Small intestine (tissue), 7 donors: ENCODE results near the gene TMPRSS6. TPM values are rescaled to one million over a fixed set of nuclear protein-coding genes. Genes with fewer than 3 reads are reported as not detected.
A peak's percentile ranks its signal among the peaks of the same experiment; 100 is the strongest.
"Not testable (repeated sequence)": the region's sequence is repeated elsewhere in the genome, so short reads cannot be mapped to it uniquely, and the experiment has no call there.

Source experiments
- DNase-seq, 2 donors: peaks; one replicate each; pipeline versions ENCODE4 v3.0.0 to v3.0.0-alpha.2; 2013
- FAIRE-seq: peaks from 2 replicates; lab custom pipeline; 2012; peaks lifted over from hg19 to GRCh38; lab: Jason Lieb, UNC
- H3K27ac ChIP-seq, 3 donors: one replicate each; pipeline ENCODE4 v1.5.1; 2013; ENCODE audit warnings: low read length in 2 of 3, mild to moderate bottlenecking in 2 of 3, control low read depth in 1 of 3, inconsistent platforms in 1 of 3, low read depth in 1 of 3, moderate library complexity in 1 of 3
- H3K27me3 ChIP-seq, 3 donors: one replicate each; pipeline ENCODE4 v1.6.1; 2013; ENCODE audit warnings: low read length in 3 of 3, inconsistent platforms in 1 of 3; ENCODE audit not compliant: control insufficient read depth in 3 of 3, insufficient read depth in 3 of 3
- H3K36me3 ChIP-seq, 3 donors: one replicate each; pipeline ENCODE4 v1.6.1; 2013; ENCODE audit warnings: low read length in 3 of 3, inconsistent platforms in 1 of 3, low read depth in 1 of 3, mild to moderate bottlenecking in 1 of 3, moderate library complexity in 1 of 3; ENCODE audit not compliant: control insufficient read depth in 3 of 3, insufficient read depth in 2 of 3
- H3K4me1 ChIP-seq, 3 donors: one replicate each; pipeline ENCODE4 v1.6.1; 2013; ENCODE audit warnings: low read length in 2 of 3, inconsistent platforms in 1 of 3, low read depth in 1 of 3, mild to moderate bottlenecking in 1 of 3, moderate library complexity in 1 of 3; ENCODE audit not compliant: control insufficient read depth in 3 of 3, insufficient read depth in 2 of 3
- H3K4me3 ChIP-seq, 3 donors: one replicate each; pipeline ENCODE4 v1.5.1; 2013; ENCODE audit warnings: low read length in 3 of 3, control low read depth in 1 of 3, inconsistent platforms in 1 of 3, low read depth in 1 of 3, mild to moderate bottlenecking in 1 of 3, moderate library complexity in 1 of 3
- H3K9me3 ChIP-seq, 2 donors: one replicate each; pipeline ENCODE4 v1.6.1; 2013; ENCODE audit warnings: low read depth in 1 of 2, low read length in 1 of 2; ENCODE audit not compliant: control insufficient read depth in 2 of 2, insufficient read depth in 1 of 2
- WGBS, 3 donors: extraction: QIAGEN DNeasy Blood & Tissue Kit; methylation state at CpG; one replicate each; pipeline ENCODE4 v1.1.7; 2013; 5-methylcytosine and 5-hydroxymethylcytosine counted together
- polyA plus RNA-seq, 4 donors: library from polyadenylated mRNA; stranded (reverse) in 3 of 4; unstranded in 1 of 4; fragments of 200-250 nt in 3 of 4; fragments of 120-200 nt in 1 of 4; gene quantifications; one replicate each; pipeline versions ENCODE4 v1.2.1 to v1.2.3, GENCODE V29; 2013
- donor health status: healthy with polysubstance abuse.
- donor health status: control.
- donor health status: control.
- donor health status: Bipolar disorder and iron deficiency.
- donor health status: healthy.

The TMPRSS6 gene
- polyA plus RNA-seq, 4 donors: 0.40 to 4.2 (median 1.3) TPM

GRCh38 chr22:37074537-37074936 is 35.0 kb downstream of the TMPRSS6 start:
- H3K27me3 ChIP-seq: peaks cover 0 to 6% (median 3%) of the 10 kb centered on the region in 3 donors
- no peak overlapping the region for H3K27ac ChIP-seq
- no peaks in the 10 kb centered on the region for H3K36me3 ChIP-seq
- DNase-seq (no peak), FAIRE-seq (no peak)
- H3K9me3 ChIP-seq: no peaks in the 10 kb centered on the region
- WGBS, 3 donors: 69 to 76% (median 73%) methylated on average over 16 of the region's 16 CpGs
- no peak overlapping the region for H3K4me3 ChIP-seq
- H3K4me1 ChIP-seq: peaks cover 0 to 4% (median 0%) of the 10 kb centered on the region in 3 donors

- H3K4me3 ChIP-seq: no peak overlapping the region
- H3K36me3 ChIP-seq: no peaks in the 10 kb centered on the region
- no peak overlapping the region for H3K27ac ChIP-seq
- peaks cover 0 to 17% (median 4%) of the 10 kb centered on the region in 3 donors for H3K27me3 ChIP-seq
- 95 to 97% (median 96%) methylated on average over 8 of the region's 8 CpGs for WGBS, 3 donors
- FAIRE-seq: no peak
- H3K4me1 ChIP-seq: peaks cover 0 to 6% (median 0%) of the 10 kb centered on the region in 3 donors
- no peaks in the 10 kb centered on the region for H3K9me3 ChIP-seq
- DNase-seq: no peak
These were observed 36.8 kb downstream of the TMPRSS6 start for GRCh38 chr22:37072673-37073072.

GRCh38 chr22:37071850-37072592 is 37.5 kb downstream of the TMPRSS6 start:
- not testable (repeated sequence) for H3K36me3 ChIP-seq, H3K4me1 ChIP-seq, H3K4me3 ChIP-seq, H3K27ac ChIP-seq, H3K9me3 ChIP-seq, DNase-seq, FAIRE-seq
- H3K27me3 ChIP-seq: peaks cover 0 to 17% (median 4%) of the 10 kb centered on the region in 3 donors
- 95 to 98% (median 96%) methylated on average over 5 of the region's 5 CpGs for WGBS, 3 donors

GRCh38 chr22:37070744-37071143 is 38.8 kb downstream of the TMPRSS6 start:
- DNase-seq: no peak

GRCh38 chr22:37070334-37070733 is 39.2 kb downstream of the TMPRSS6 start:
- Histone ChIP-seq H3K27ac (no peak overlapping the region), H3K4me3 (no peak overlapping the region), H3K4me1 (peaks cover 0 to 7% (median 0%) of the 10 kb centered on the region in 3 donors), H3K27me3 (peaks cover 0 to 17% (median 4%) of the 10 kb centered on the region in 3 donors), H3K9me3 (no peaks in the 10 kb centered on the region), H3K36me3 (no peaks in the 10 kb centered on the region)
- WGBS, 3 donors: 73 to 77% (median 75%) methylated on average over 8 of the region's 8 CpGs
- FAIRE-seq: no peak
- no peak for DNase-seq

More at GRCh38 chr22:37070744-37071143, 38.8 kb downstream of the TMPRSS6 start:
- Histone ChIP-seq H3K36me3 (no peaks in the 10 kb centered on the region), H3K27ac (no peak overlapping the region), H3K4me3 (no peak overlapping the region), H3K4me1 (peaks cover 0 to 6% (median 0%) of the 10 kb centered on the region in 3 donors), H3K9me3 (no peaks in the 10 kb centered on the region), H3K27me3 (peaks cover 0 to 17% (median 4%) of the 10 kb centered on the region in 3 donors)
- FAIRE-seq: no peak
- WGBS, 3 donors: 54 to 68% (median 58%) methylated on average over 8 to 9 of the region's 9 CpGs

GRCh38 chr22:37069719-37070118 is 39.8 kb downstream of the TMPRSS6 start:
- Histone ChIP-seq H3K4me3 (no peak overlapping the region), H3K27ac (no peak overlapping the region), H3K4me1 (peaks cover 0 to 12% (median 0%) of the 10 kb centered on the region in 3 donors), H3K27me3 (peaks cover 0 to 17% (median 4%) of the 10 kb centered on the region in 3 donors), H3K36me3 (no peaks in the 10 kb centered on the region), H3K9me3 (no peaks in the 10 kb centered on the region)
- no peak for DNase-seq
- FAIRE-seq: no peak
- WGBS, 3 donors: 82 to 86% (median 83%) methylated on average over 9 of the region's 9 CpGs

- H3K27me3 ChIP-seq: peaks cover 0 to 17% (median 4%) of the 10 kb centered on the region in 3 donors
These were observed 40.2 kb downstream of the TMPRSS6 start for GRCh38 chr22:37069319-37069718.

GRCh38 chr22:37068859-37069258 is 40.7 kb downstream of the TMPRSS6 start:
- peaks cover 0 to 17% (median 4%) of the 10 kb centered on the region in 3 donors for H3K27me3 ChIP-seq
- no peak overlapping the region for H3K27ac ChIP-seq
- peak in 1 of 2 donors; percentile 65 for DNase-seq
- H3K4me3 ChIP-seq: no peak overlapping the region
- peaks cover 0 to 14% (median 0%) of the 10 kb centered on the region in 3 donors for H3K4me1 ChIP-seq
- WGBS, 3 donors: 3 to 8% (median 3%) methylated on average over 27 to 36 of the region's 36 CpGs
- no peaks in the 10 kb centered on the region for H3K9me3 ChIP-seq
- no peak for FAIRE-seq
- H3K36me3 ChIP-seq: no peaks in the 10 kb centered on the region

More at GRCh38 chr22:37069319-37069718, 40.2 kb downstream of the TMPRSS6 start:
- no peaks in the 10 kb centered on the region for H3K9me3 ChIP-seq
- DNase-seq (no peak), FAIRE-seq (no peak)
- peaks cover 0 to 14% (median 0%) of the 10 kb centered on the region in 3 donors for H3K4me1 ChIP-seq
- 25 to 28% (median 28%) methylated on average over 10 to 11 of the region's 11 CpGs for WGBS, 3 donors
- H3K27ac ChIP-seq: no peak overlapping the region
- no peaks in the 10 kb centered on the region for H3K36me3 ChIP-seq
- no peak overlapping the region for H3K4me3 ChIP-seq
